Neural crest cell (in vitro differentiated cells): Measurements from ENCODE around the gene CDKAL1. TPM values are rescaled to one million over a fixed set of nuclear protein-coding genes. Genes with fewer than 3 reads are reported as not detected.

Source experiments
- DNase-seq: peaks from one replicate; pipeline ENCODE4 v3.0.0; 2021; ENCODE audit warnings: low read depth, mixed read lengths, low spot score
- H3K27ac Mint-ChIP-seq: one replicate; pipeline ENCODE4 v1.8.0; 2021; ENCODE audit warnings: mild to moderate bottlenecking, mixed read lengths; ENCODE audit not compliant: unreplicated experiment
- H3K27me3 Mint-ChIP-seq: 2 replicates; pipeline ENCODE4 v1.8.0; 2021; ENCODE audit warnings: low read depth, mild to moderate bottlenecking, mixed read lengths
- H3K36me3 Mint-ChIP-seq: 2 replicates; pipeline ENCODE4 v1.8.0; 2021; ENCODE audit warnings: low read depth, mild to moderate bottlenecking, mixed read lengths
- H3K4me1 Mint-ChIP-seq: 2 replicates; pipeline ENCODE4 v1.8.0; 2021; ENCODE audit warnings: mixed read lengths
- H3K4me3 Mint-ChIP-seq: one replicate; pipeline ENCODE4 v1.8.0; 2021; ENCODE audit warnings: mild to moderate bottlenecking, mixed read lengths
- H3K9me3 Mint-ChIP-seq: 2 replicates; pipeline ENCODE4 v1.8.0; 2021; ENCODE audit warnings: mixed read lengths
- CTCF ChIP-seq: fragments of 200-600 bp; sonication (generic); conservative IDR thresholded peaks from 2 replicates; pipeline ENCODE4 v1.5.0; 2021; ENCODE audit warnings: antibody characterized with exemption, mild to moderate bottlenecking
- total RNA-seq: library from RNA; stranded (reverse); gene quantifications from 2 replicates; pipeline ENCODE4 v1.2.1, GENCODE V29; 2021

Gene CDKAL1
- total RNA-seq, 1 donor from 2014 or later = 25.4 TPM

- peaks cover 65% of the 10 kb centered on the region for H3K4me1 Mint-ChIP-seq
- peaks cover 4% of the 10 kb centered on the region for H3K9me3 Mint-ChIP-seq
- H3K4me3 Mint-ChIP-seq = peak overlapping the region; percentile 12
- no peaks in the 10 kb centered on the region for H3K27me3 Mint-ChIP-seq
- TF ChIP-seq CTCF = no peak
- peak overlapping the region; percentile 94 for H3K27ac Mint-ChIP-seq
- DNase-seq = no peak
- H3K36me3 Mint-ChIP-seq = peaks cover 6% of the 10 kb centered on the region
Measured at GRCh38 chr6:21138336-21139069, 604.2 kb downstream of the CDKAL1 start.

GRCh38 chr6:21140966-21141365 is 606.7 kb downstream of the CDKAL1 start:
- Mint-ChIP-seq H3K4me3 (no peak overlapping the region), H3K9me3 (peaks cover 4% of the 10 kb centered on the region), H3K4me1 (peaks cover 62% of the 10 kb centered on the region), H3K36me3 (peaks cover 8% of the 10 kb centered on the region), H3K27me3 (no peaks in the 10 kb centered on the region), H3K27ac (no peak overlapping the region)
- DNase-seq = no peak
- no peak for TF ChIP-seq CTCF

GRCh38 chr6:21141616-21142303 is 607.5 kb downstream of the CDKAL1 start:
- Mint-ChIP-seq H3K4me3 (no peak overlapping the region), H3K9me3 (peaks cover 4% of the 10 kb centered on the region), H3K36me3 (peaks cover 8% of the 10 kb centered on the region), H3K27ac (no peak overlapping the region), H3K27me3 (no peaks in the 10 kb centered on the region), H3K4me1 (peaks cover 56% of the 10 kb centered on the region)
- no peak for TF ChIP-seq CTCF
- DNase-seq = no peak

- Mint-ChIP-seq H3K4me1 (peaks cover 52% of the 10 kb centered on the region), H3K27ac (no peak overlapping the region), H3K4me3 (no peak overlapping the region), H3K9me3 (peaks cover 4% of the 10 kb centered on the region), H3K27me3 (no peaks in the 10 kb centered on the region), H3K36me3 (peaks cover 8% of the 10 kb centered on the region)
- no peak for TF ChIP-seq CTCF
- DNase-seq = no peak
Measured at GRCh38 chr6:21142741-21143140, 608.5 kb downstream of the CDKAL1 start.

- no peak for DNase-seq
- Mint-ChIP-seq H3K9me3 (peaks cover 4% of the 10 kb centered on the region), H3K27ac (no peak overlapping the region), H3K4me3 (no peak overlapping the region), H3K27me3 (no peaks in the 10 kb centered on the region), H3K4me1 (peaks cover 49% of the 10 kb centered on the region), H3K36me3 (peaks cover 8% of the 10 kb centered on the region)
- no peak for TF ChIP-seq CTCF
Measured at GRCh38 chr6:21143645-21144044, 609.4 kb downstream of the CDKAL1 start.
